ENCODE measurements around the gene ATG2A. TPM values are rescaled to one million over a fixed set of nuclear protein-coding genes. Genes with fewer than 3 reads are reported as not detected.
A peak's percentile ranks its signal among the peaks of the same experiment; 100 is the strongest.

ATG2A gene
- total and polyA plus RNA-seq, 10 of the 15 experiments (the other 5 are each of a cell fraction or from before 2014, with no cell fraction given), result 0.08 to 19.0 (median 4.6) TPM

DNA sequence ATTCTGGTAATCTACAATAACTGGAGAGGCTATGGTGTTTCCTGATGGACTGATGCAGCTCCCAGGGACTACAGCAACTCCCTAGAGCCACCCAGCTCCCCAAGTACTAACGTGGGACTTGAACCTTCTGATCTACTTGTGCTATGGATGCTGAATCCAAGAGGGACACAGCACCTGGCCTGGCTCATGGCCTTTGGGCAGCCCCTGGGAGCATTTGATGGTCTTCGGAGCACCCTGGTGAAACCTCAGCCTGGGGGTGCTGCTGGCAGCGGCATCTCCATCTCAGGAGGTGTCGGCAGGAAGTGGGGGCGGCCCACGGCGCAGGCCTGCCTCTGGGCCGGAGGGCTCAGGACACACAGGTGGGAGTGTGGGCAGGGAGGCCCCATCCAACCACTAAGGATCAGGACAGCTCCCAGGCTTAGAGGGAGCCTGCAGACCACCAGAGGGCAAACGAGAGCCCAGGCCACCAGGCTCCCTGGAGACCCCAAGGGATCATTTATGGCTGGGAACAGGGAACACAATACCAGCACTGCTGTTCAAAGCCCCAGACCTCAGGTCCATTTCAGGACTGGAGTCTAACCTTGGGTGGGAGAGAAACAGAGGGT, 47.3 kb downstream of the ATG2A start (continued):
- TF ChIP-seq, protein P1, sequence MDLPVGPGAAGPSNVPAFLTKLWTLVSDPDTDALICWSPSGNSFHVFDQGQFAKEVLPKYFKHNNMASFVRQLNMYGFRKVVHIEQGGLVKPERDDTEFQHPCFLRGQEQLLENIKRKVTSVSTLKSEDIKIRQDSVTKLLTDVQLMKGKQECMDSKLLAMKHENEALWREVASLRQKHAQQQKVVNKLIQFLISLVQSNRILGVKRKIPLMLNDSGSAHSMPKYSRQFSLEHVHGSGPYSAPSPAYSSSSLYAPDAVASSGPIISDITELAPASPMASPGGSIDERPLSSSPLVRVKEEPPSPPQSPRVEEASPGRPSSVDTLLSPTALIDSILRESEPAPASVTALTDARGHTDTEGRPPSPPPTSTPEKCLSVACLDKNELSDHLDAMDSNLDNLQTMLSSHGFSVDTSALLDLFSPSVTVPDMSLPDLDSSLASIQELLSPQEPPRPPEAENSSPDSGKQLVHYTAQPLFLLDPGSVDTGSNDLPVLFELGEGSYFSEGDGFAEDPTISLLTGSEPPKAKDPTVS (IDR thresholded peaks at IDR 0.05; ENCODE audit: low read depth, low read length), result no peak
- TF ChIP-seq, protein P2, sequence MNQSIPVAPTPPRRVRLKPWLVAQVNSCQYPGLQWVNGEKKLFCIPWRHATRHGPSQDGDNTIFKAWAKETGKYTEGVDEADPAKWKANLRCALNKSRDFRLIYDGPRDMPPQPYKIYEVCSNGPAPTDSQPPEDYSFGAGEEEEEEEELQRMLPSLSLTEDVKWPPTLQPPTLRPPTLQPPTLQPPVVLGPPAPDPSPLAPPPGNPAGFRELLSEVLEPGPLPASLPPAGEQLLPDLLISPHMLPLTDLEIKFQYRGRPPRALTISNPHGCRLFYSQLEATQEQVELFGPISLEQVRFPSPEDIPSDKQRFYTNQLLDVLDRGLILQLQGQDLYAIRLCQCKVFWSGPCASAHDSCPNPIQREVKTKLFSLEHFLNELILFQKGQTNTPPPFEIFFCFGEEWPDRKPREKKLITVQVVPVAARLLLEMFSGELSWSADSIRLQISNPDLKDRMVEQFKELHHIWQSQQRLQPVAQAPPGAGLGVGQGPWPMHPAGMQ (IDR thresholded peaks at IDR 0.05; ENCODE audit: borderline replicate concordance), result no peak
- no peak for TF ChIP-seq SPI1 (IDR thresholded peaks at IDR 0.05; ENCODE audit: borderline replicate concordance, insufficient read depth, low read depth, low read length)
- TF ChIP-seq, protein P3, sequence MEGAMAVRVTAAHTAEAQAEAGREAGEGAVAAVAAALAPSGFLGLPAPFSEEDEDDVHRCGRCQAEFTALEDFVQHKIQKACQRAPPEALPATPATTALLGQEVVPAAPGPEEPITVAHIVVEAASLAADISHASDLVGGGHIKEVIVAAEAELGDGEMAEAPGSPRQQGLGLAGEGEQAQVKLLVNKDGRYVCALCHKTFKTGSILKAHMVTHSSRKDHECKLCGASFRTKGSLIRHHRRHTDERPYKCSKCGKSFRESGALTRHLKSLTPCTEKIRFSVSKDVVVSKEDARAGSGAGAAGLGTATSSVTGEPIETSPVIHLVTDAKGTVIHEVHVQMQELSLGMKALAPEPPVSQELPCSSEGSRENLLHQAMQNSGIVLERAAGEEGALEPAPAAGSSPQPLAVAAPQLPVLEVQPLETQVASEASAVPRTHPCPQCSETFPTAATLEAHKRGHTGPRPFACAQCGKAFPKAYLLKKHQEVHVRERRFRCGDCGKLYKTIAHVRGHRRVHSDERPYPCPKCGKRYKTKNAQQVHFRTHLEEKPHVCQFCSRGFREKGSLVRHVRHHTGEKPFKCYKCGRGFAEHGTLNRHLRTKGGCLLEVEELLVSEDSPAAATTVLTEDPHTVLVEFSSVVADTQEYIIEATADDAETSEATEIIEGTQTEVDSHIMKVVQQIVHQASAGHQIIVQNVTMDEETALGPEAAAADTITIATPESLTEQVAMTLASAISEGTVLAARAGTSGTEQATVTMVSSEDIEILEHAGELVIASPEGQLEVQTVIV (IDR thresholded peaks at IDR 0.05; ENCODE audit: borderline replicate concordance, partially characterized antibody), result no peak
- TF ChIP-seq RB1 (IDR thresholded peaks at IDR 0.05; ENCODE audit: borderline replicate concordance), result no peak
- 0 out of 2 replicates have a peak, but pooled peaks have one; percentile 20 for TF ChIP-seq GATAD2B (conservative IDR thresholded peaks at IDR 0.05; ENCODE audit: low read depth)
- no peak for TF ChIP-seq TARDBP (IDR thresholded peaks at IDR 0.05; ENCODE audit: borderline replicate concordance)
- TF ChIP-seq ZSCAN29 (IDR thresholded peaks at IDR 0.05), result no peak
- TF ChIP-seq BHLHE40 (IDR thresholded peaks at IDR 0.05; ENCODE audit: borderline replicate concordance in 1 of 2, low read depth in 2 of 2, low read length in 1 of 2), result no peak
- no peak for TF ChIP-seq RELA (IDR thresholded peaks at IDR 0.05; ENCODE audit: borderline replicate concordance, partially characterized antibody)
- TF ChIP-seq DPF2 (IDR thresholded peaks at IDR 0.05), result peak; percentile 10; the same call in 1 of the 2 replicates
- no peak for TF ChIP-seq ZNF384 (IDR thresholded peaks at IDR 0.05; ENCODE audit: borderline replicate concordance, low read depth, low read length)
- TF ChIP-seq BRCA1 (IDR thresholded peaks at IDR 0.05; ENCODE audit: low read depth, low read length), result no peak
- TF ChIP-seq, protein P4, sequence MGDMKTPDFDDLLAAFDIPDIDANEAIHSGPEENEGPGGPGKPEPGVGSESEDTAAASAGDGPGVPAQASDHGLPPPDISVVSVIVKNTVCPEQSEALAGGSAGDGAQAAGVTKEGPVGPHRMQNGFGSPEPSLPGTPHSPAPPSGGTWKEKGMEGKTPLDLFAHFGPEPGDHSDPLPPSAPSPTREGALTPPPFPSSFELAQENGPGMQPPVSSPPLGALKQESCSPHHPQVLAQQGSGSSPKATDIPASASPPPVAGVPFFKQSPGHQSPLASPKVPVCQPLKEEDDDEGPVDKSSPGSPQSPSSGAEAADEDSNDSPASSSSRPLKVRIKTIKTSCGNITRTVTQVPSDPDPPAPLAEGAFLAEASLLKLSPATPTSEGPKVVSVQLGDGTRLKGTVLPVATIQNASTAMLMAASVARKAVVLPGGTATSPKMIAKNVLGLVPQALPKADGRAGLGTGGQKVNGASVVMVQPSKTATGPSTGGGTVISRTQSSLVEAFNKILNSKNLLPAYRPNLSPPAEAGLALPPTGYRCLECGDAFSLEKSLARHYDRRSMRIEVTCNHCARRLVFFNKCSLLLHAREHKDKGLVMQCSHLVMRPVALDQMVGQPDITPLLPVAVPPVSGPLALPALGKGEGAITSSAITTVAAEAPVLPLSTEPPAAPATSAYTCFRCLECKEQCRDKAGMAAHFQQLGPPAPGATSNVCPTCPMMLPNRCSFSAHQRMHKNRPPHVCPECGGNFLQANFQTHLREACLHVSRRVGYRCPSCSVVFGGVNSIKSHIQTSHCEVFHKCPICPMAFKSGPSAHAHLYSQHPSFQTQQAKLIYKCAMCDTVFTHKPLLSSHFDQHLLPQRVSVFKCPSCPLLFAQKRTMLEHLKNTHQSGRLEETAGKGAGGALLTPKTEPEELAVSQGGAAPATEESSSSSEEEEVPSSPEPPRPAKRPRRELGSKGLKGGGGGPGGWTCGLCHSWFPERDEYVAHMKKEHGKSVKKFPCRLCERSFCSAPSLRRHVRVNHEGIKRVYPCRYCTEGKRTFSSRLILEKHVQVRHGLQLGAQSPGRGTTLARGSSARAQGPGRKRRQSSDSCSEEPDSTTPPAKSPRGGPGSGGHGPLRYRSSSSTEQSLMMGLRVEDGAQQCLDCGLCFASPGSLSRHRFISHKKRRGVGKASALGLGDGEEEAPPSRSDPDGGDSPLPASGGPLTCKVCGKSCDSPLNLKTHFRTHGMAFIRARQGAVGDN (IDR thresholded peaks at IDR 0.05), result no peak; the same call in 1 of the 2 replicates
- TF ChIP-seq MTA3 (IDR thresholded peaks at IDR 0.05; ENCODE audit: borderline replicate concordance, low read length), result no peak
- 0 out of 2 replicates have a peak, but pooled peaks have one; percentile 15 for TF ChIP-seq WRNIP1 (IDR thresholded peaks at IDR 0.05; ENCODE audit: borderline replicate concordance, low read depth, low read length)
- no peak for TF ChIP-seq ETV6 (conservative IDR thresholded peaks at IDR 0.05 in 1 of 2, IDR thresholded peaks at IDR 0.05 in 1 of 2; ENCODE audit: borderline replicate concordance in 1 of 2, low read depth in 1 of 2)
- TF ChIP-seq, protein P5, sequence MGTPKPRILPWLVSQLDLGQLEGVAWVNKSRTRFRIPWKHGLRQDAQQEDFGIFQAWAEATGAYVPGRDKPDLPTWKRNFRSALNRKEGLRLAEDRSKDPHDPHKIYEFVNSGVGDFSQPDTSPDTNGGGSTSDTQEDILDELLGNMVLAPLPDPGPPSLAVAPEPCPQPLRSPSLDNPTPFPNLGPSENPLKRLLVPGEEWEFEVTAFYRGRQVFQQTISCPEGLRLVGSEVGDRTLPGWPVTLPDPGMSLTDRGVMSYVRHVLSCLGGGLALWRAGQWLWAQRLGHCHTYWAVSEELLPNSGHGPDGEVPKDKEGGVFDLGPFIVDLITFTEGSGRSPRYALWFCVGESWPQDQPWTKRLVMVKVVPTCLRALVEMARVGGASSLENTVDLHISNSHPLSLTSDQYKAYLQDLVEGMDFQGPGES (IDR thresholded peaks at IDR 0.05), result no peak
- no peak for TF ChIP-seq BMI1 (IDR thresholded peaks at IDR 0.05; ENCODE audit: borderline replicate concordance)
